Measurements from ENCODE around the gene VEPH1. TPM values are rescaled to one million over a fixed set of nuclear protein-coding genes. Genes with fewer than 3 reads are reported as not detected.

Gene VEPH1
- total RNA-seq, 1 donor from 2014 or later: 139 TPM

DNA sequence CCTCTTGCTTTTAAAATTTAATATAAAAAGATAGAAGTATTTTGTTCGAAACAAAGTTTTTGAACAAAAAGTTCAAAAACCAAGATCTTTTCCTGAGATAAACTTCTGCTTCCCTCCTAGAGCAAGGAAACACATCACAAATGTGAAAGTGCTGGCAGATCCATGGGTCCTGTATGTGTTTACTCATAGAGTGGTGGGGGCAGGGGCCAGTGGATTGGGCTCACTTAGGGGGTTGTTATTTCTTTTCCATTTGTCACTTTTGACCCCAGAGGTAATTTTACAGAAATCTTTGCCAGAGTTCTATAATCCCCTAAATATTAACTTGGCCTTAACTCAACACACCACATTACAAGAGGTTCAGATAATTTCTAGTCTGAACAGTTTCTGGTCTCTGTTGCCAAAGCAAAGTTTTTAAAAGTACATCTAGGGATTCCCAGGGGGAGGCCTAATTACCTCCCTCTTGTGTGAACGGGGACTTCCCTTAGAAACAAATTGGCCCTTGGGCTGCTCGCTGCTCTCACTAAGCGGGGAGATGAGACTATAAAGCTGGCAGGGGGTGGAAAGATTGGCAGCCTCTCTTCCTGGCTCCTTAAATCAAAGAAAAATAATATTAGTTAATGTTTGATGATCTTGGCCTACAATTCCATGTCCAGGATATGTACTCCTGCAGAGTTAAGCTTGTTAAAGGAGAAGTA, 133.3 kb downstream of the VEPH1 start:
- no peak for ATAC-seq
- Histone ChIP-seq H3K27ac (no peak overlapping the region), H3K9me3 (no peaks in the 10 kb centered on the region), H3K4me1 (no peaks in the 10 kb centered on the region), H3K36me3 (peaks cover 7% of the 10 kb centered on the region), H3K27me3 (no peaks in the 10 kb centered on the region), H3K4me3 (no peak overlapping the region)
- TF ChIP-seq, protein P1, sequence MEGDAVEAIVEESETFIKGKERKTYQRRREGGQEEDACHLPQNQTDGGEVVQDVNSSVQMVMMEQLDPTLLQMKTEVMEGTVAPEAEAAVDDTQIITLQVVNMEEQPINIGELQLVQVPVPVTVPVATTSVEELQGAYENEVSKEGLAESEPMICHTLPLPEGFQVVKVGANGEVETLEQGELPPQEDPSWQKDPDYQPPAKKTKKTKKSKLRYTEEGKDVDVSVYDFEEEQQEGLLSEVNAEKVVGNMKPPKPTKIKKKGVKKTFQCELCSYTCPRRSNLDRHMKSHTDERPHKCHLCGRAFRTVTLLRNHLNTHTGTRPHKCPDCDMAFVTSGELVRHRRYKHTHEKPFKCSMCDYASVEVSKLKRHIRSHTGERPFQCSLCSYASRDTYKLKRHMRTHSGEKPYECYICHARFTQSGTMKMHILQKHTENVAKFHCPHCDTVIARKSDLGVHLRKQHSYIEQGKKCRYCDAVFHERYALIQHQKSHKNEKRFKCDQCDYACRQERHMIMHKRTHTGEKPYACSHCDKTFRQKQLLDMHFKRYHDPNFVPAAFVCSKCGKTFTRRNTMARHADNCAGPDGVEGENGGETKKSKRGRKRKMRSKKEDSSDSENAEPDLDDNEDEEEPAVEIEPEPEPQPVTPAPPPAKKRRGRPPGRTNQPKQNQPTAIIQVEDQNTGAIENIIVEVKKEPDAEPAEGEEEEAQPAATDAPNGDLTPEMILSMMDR (IDR thresholded peaks at IDR 0.05): no peak
- no peak for DNase-seq
- intact Hi-C loops (cut with DNase I): no loop called here

DNA sequence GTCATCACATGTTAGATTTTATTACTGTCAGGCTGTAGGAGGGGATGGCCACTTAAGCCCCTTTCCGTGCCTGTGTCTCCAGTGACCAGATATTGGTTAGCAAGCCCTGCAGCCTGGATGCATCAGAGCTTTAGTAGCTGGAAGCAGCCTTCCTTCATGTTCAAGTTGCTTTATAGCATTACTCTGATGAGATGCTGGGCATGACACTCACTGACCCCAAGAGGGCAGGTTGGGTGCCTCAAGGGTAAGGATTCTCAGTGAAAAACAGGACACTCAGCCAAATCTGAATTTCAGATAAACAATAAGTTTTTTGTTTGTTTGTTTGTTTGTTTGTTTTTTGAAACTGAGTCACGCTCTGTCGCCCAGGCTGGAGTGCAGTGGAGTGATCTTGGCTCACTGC, 135.0 kb downstream of the VEPH1 start:
- intact Hi-C loops (cut with DNase I): no loop called here
- Histone ChIP-seq H3K4me3 (no peak overlapping the region), H3K9me3 (no peaks in the 10 kb centered on the region), H3K27me3 (no peaks in the 10 kb centered on the region), H3K36me3 (peaks cover 7% of the 10 kb centered on the region), H3K4me1 (no peaks in the 10 kb centered on the region), H3K27ac (no peak overlapping the region)
- DNase-seq: no peak
- TF ChIP-seq, protein P1 (IDR thresholded peaks at IDR 0.05): no peak
- no peak for ATAC-seq

DNA sequence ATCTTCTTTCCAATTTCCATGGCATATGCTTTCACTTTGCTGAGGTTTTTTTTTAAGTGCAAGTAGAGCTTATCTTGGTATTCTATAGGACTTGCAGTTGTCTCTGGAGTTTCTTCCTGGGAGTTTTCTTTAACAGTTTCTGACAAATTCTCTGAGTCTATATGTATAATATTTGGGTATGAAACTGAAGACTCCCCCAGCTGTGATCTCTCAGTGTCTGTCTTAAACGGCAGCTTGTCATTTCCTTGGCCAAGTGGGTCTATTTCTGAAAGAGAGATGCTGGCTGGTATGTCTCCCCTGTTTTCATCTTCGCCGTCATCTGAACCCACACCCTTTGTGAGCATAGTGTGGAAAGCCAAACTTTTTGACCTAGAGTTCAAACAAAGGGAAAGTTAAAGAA, 139.8 kb downstream of the VEPH1 start:
- DNase-seq: no peak
- H3K27ac ChIP-seq: no peak overlapping the region
- H3K27me3 ChIP-seq: no peaks in the 10 kb centered on the region
- intact Hi-C loops (cut with DNase I): no loop called here
- no peaks in the 10 kb centered on the region for H3K4me1 ChIP-seq
- H3K4me3 ChIP-seq: no peak overlapping the region
- peaks cover 7% of the 10 kb centered on the region for H3K36me3 ChIP-seq
- H3K9me3 ChIP-seq: no peaks in the 10 kb centered on the region
- TF ChIP-seq, protein P1 (IDR thresholded peaks at IDR 0.05): no peak
- ATAC-seq: no peak

DNA sequence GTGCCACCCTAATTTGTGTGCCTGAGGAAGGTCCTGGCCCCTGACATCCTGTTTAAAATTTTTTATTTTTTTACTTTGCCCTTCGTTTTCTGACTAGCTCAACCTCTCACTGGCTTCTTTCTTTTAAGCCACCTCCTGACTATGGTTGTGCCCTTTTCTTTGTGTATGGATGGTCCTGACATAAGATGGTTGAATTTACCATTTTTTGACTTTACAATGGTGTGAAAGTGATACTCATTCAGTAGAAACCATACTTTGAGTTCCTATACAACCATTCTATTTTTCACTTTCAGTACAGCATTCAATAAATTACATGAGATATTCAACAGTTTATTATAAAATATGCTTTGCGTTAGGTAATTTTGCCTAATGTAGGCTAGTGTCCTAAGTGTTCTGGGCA, 140.9 kb downstream of the VEPH1 start:
- Histone ChIP-seq H3K9me3 (no peaks in the 10 kb centered on the region), H3K27ac (no peak overlapping the region), H3K36me3 (peaks cover 7% of the 10 kb centered on the region), H3K4me3 (no peak overlapping the region), H3K4me1 (no peaks in the 10 kb centered on the region), H3K27me3 (no peaks in the 10 kb centered on the region)
- no peak for ATAC-seq
- intact Hi-C loops (cut with DNase I): no loop called here
- TF ChIP-seq, protein P1 (IDR thresholded peaks at IDR 0.05): no peak
- DNase-seq: no peak

DNA sequence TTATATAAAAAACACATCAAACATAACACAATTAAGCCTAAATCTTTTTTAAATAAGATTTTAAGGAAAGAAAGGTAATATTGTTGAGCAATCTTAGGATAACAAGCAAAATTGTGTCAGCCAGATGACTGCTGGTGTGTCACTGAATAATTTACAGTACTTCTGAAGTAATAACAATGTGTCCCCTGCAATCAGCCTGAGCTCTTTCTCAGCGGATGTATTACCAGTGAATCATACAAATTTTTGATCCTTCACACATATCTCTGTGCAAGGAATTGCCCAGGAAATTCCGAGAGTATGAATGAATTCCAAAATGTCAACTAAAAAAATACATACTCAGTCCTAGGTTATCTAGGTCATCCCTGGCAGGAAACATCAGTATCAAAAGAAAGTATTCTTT, 143.2 kb downstream of the VEPH1 start:
- Histone ChIP-seq H3K4me3 (no peak overlapping the region), H3K36me3 (no peaks in the 10 kb centered on the region), H3K9me3 (no peaks in the 10 kb centered on the region), H3K27me3 (no peaks in the 10 kb centered on the region), H3K4me1 (no peaks in the 10 kb centered on the region), H3K27ac (no peak overlapping the region)
- TF ChIP-seq, protein P1 (IDR thresholded peaks at IDR 0.05): no peak
- intact Hi-C loops (cut with DNase I): no loop called here
- DNase-seq (no peak), ATAC-seq (no peak)

DNA sequence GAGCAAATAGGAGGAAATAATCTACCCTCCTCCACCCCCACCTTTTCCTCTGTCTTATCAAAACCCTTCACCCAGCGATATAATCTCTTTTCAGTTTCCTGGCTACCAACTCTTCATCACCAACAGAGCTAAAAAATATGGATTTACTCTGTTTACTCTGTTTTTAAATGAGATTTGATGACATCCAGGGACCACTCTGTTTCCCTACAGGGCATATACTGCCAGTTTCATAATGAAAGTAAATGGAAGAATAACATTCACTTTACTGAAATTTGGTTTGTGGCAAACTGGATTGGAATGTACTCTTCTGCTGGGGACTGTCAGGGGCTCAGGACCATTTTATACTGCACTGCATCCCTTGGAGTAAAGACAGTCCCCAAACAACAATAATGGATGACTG, 146.7 kb downstream of the VEPH1 start:
- no peaks in the 10 kb centered on the region for H3K27me3 ChIP-seq
- intact Hi-C loops (cut with DNase I): no loop called here
- H3K4me3 ChIP-seq: no peak overlapping the region
- H3K27ac ChIP-seq: no peak overlapping the region
- no peaks in the 10 kb centered on the region for H3K4me1 ChIP-seq
- TF ChIP-seq, protein P1 (IDR thresholded peaks at IDR 0.05): no peak
- no peaks in the 10 kb centered on the region for H3K36me3 ChIP-seq
- H3K9me3 ChIP-seq: no peaks in the 10 kb centered on the region
- no peak for DNase-seq
- ATAC-seq: no peak
